ENCODE measurements around the gene TXNDC5. TPM values are rescaled to one million over a fixed set of nuclear protein-coding genes. Genes with fewer than 3 reads are reported as not detected.

The TXNDC5 gene
- total RNA-seq, 6 donors from 2014 or later, result 52.4 to 177 (median 132) TPM

- Histone ChIP-seq H3K9me3 (no peaks in the 10 kb centered on the region), H3K36me3 (peaks cover 10 to 50% (median 29%) of the 10 kb centered on the region in 4 donors), H3K4me3 (no peak overlapping the region), H3K4me1 (no peaks in the 10 kb centered on the region), H3K27me3 (no peaks in the 10 kb centered on the region), H3K27ac (no peak overlapping the region)
- no peak for DNase-seq
- 92 to 100% methylated on average over 5 to 10 of the region's 10 CpGs for WGBS, 2 donors
- TF ChIP-seq POLR2AphosphoS5 (IDR thresholded peaks at IDR 0.05) (no peak), EP300 (IDR thresholded peaks at IDR 0.05) (no peak), POLR2A (IDR thresholded peaks at IDR 0.05) (no peak), CTCF (IDR thresholded peaks at IDR 0.05) (no peak)
- ATAC-seq (ENCODE audit: low FRiP score in 2 of 2), result peak in 1 of 2 donors; percentile 15
These were observed 32.1 kb downstream of the TXNDC5 start for GRCh38 chr6:7878401-7878964.

- no peak for TF ChIP-seq POLR2A (IDR thresholded peaks at IDR 0.05)
- no peak for TF ChIP-seq CTCF (IDR thresholded peaks at IDR 0.05)
- no peak for TF ChIP-seq POLR2AphosphoS5 (IDR thresholded peaks at IDR 0.05)
- no peak for TF ChIP-seq EP300 (IDR thresholded peaks at IDR 0.05)
- 88 to 100% methylated on average over 2 to 10 of the region's 10 CpGs for WGBS, 2 donors
- no peak overlapping the region for H3K27ac ChIP-seq
- ATAC-seq (ENCODE audit: low FRiP score in 2 of 2) (no peak), DNase-seq (peak in 1 of 2 donors; percentile 60)
- H3K36me3 ChIP-seq, result peaks cover 0 to 4% (median 0%) of the 10 kb centered on the region in 4 donors
- H3K4me3 ChIP-seq, result no peak overlapping the region
- H3K27me3 ChIP-seq, result no peaks in the 10 kb centered on the region
- H3K4me1 ChIP-seq, result no peaks in the 10 kb centered on the region
- H3K9me3 ChIP-seq, result no peaks in the 10 kb centered on the region
These were observed 41.7 kb downstream of the TXNDC5 start for GRCh38 chr6:7868926-7869325.

DNA sequence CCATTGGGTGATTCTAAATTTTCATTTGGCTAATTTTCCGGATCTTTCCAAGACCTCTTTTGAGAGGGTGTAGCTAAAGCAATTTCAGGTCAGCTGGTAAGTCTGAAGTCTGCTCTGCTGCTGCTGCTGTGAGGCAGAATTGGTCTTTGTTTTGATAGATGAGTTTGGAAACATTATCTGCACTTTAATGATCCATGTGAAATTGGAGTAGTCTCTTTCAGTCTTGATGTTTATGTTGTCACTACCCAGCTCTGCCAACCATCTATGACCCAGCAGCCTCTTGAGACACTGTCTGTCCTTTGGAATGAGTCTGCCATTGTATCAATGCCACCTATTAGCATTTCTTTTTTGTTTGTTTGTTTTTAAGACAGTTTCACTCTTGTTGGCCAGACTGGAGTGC is 44.1 kb downstream of the TXNDC5 start:
- H3K27me3 ChIP-seq, result no peaks in the 10 kb centered on the region
- H3K27ac ChIP-seq, result no peak overlapping the region
- TF ChIP-seq EP300 (IDR thresholded peaks at IDR 0.05) (no peak), POLR2AphosphoS5 (IDR thresholded peaks at IDR 0.05) (no peak), POLR2A (IDR thresholded peaks at IDR 0.05) (no peak), CTCF (IDR thresholded peaks at IDR 0.05) (no peak)
- H3K9me3 ChIP-seq, result no peaks in the 10 kb centered on the region
- ATAC-seq (ENCODE audit: low FRiP score in 2 of 2) (no peak), DNase-seq (no peak)
- 81 to 96% methylated on average over 1 of the region's 1 CpG for WGBS, 2 donors
- no peaks in the 10 kb centered on the region for H3K4me1 ChIP-seq
- no peak overlapping the region for H3K4me3 ChIP-seq
- H3K36me3 ChIP-seq, result peaks cover 0 to 11% (median 0%) of the 10 kb centered on the region in 4 donors

- WGBS, 2 donors, result 45 to 55% methylated on average over 6 of the region's 6 CpGs
- ATAC-seq (ENCODE audit: low FRiP score in 2 of 2), result no peak
- DNase-seq, result no peak
These were observed 44.8 kb downstream of the TXNDC5 start for GRCh38 chr6:7865781-7866180.

More at GRCh38 chr6:7865781-7866180, 44.8 kb downstream of the TXNDC5 start:
- H3K4me1 ChIP-seq, result no peaks in the 10 kb centered on the region
- H3K27me3 ChIP-seq, result no peaks in the 10 kb centered on the region
- H3K9me3 ChIP-seq, result no peaks in the 10 kb centered on the region
- H3K27ac ChIP-seq, result no peak overlapping the region
- TF ChIP-seq POLR2AphosphoS5 (IDR thresholded peaks at IDR 0.05) (no peak), CTCF (IDR thresholded peaks at IDR 0.05) (no peak), POLR2A (IDR thresholded peaks at IDR 0.05) (no peak)
- peaks cover 0 to 15% (median 0%) of the 10 kb centered on the region in 4 donors for H3K36me3 ChIP-seq
- H3K4me3 ChIP-seq, result no peak overlapping the region

Measured in upper lobe of left lung (tissue), 6 donors.